OCI-M2 (cell line): Measurements from ENCODE around the gene MAPK10.

ENCODE experiments used
- DNase-seq: peaks from one replicate; lab custom pipeline; 2025; ENCODE audit not compliant: unreplicated experiment; lab: John Stamatoyannopoulos, UW

MAPK10 gene

GRCh38 chr4:86359944-86360478 is at the start of gene MAPK10:
MAPK10 (minus strand) TSS chr4:86360053.
- no peak for DNase-seq

GRCh38 chr4:86403575-86403974 is 43.7 kb upstream of the MAPK10 start:
- no peak for DNase-seq

- DNase-seq = no peak
These were observed 42.0 kb upstream of the MAPK10 start for GRCh38 chr4:86401826-86402225.

- no peak for DNase-seq
These were observed 40.4 kb upstream of the MAPK10 start for GRCh38 chr4:86400216-86400615.

GRCh38 chr4:86398187-86398586 is 38.3 kb upstream of the MAPK10 start:
- no peak for DNase-seq

- no peak for DNase-seq
These were observed 33.9 kb upstream of the MAPK10 start for GRCh38 chr4:86393749-86394148.

GRCh38 chr4:86389664-86390063 is 29.8 kb upstream of the MAPK10 start:
- DNase-seq = no peak

- no peak for DNase-seq
These were observed 28.4 kb upstream of the MAPK10 start for GRCh38 chr4:86388252-86388651.

GRCh38 chr4:86386817-86387415 is 27.1 kb upstream of the MAPK10 start:
- no peak for DNase-seq

GRCh38 chr4:86386201-86386600 is 26.3 kb upstream of the MAPK10 start:
- DNase-seq = no peak

GRCh38 chr4:86381431-86381830 is 21.6 kb upstream of the MAPK10 start:
- no peak for DNase-seq

GRCh38 chr4:86380181-86380724 is 20.4 kb upstream of the MAPK10 start:
- no peak for DNase-seq

GRCh38 chr4:86376850-86377249 is 17.0 kb upstream of the MAPK10 start:
- no peak for DNase-seq

GRCh38 chr4:86368433-86368832 is 8.6 kb upstream of the MAPK10 start:
- DNase-seq = no peak

- DNase-seq = no peak
These were observed 7.7 kb upstream of the MAPK10 start for GRCh38 chr4:86367577-86367976.

GRCh38 chr4:86366920-86367319 is 7.1 kb upstream of the MAPK10 start:
- no peak for DNase-seq

- DNase-seq = no peak
These were observed 2.7 kb upstream of the MAPK10 start for GRCh38 chr4:86362510-86362909.

- DNase-seq = no peak
These were observed 1.6 kb downstream of the MAPK10 start for GRCh38 chr4:86358257-86358656.

- no peak for DNase-seq
These were observed 2.2 kb downstream of the MAPK10 start for GRCh38 chr4:86357608-86358007.

- DNase-seq = no peak
These were observed 3.2 kb downstream of the MAPK10 start for GRCh38 chr4:86356425-86357210.

- DNase-seq = no peak
These were observed 5.5 kb downstream of the MAPK10 start for GRCh38 chr4:86354390-86354789.

- DNase-seq = no peak
These were observed 13.5 kb downstream of the MAPK10 start for GRCh38 chr4:86346320-86346719.
